GM23248 (cell line): Measurements from ENCODE around the gene APOH. TPM values are rescaled to one million over a fixed set of nuclear protein-coding genes. Genes with fewer than 3 reads are reported as not detected.

Source experiments
- DNase-seq: peaks from one replicate; pipeline ENCODE4 v3.0.0-alpha.2; 2015
- H2AFZ ChIP-seq: fragments of 200-600 bp; sonication (generic); 2 replicates; pipeline ENCODE4 v1.6.1; 2016; ENCODE audit warnings: antibody characterized with exemption
- H3F3A ChIP-seq: fragments of 200-600 bp; sonication (generic); 2 replicates; pipeline ENCODE4 v1.6.1; 2016; ENCODE audit warnings: mild to moderate bottlenecking, antibody characterized with exemption, mixed run types; ENCODE audit not compliant: insufficient read depth
- H3K27ac ChIP-seq: fragments of 200-600 bp; sonication (generic); 2 replicates; pipeline ENCODE4 v1.5.1; 2016; ENCODE audit warnings: mild to moderate bottlenecking
- H3K27me3 ChIP-seq: fragments of 200-600 bp; sonication (generic); replicated peaks from 2 replicates; pipeline ENCODE4 v1.6.1; 2016; ENCODE audit warnings: mild to moderate bottlenecking; ENCODE audit not compliant: insufficient read depth
- H3K36me3 ChIP-seq: fragments of 200-600 bp; sonication (generic); 2 replicates; pipeline ENCODE4 v1.6.1; 2016; ENCODE audit warnings: low read depth, mild to moderate bottlenecking
- H3K4me1 ChIP-seq: fragments of 200-600 bp; sonication (generic); 2 replicates; pipeline ENCODE4 v1.6.1; 2016; ENCODE audit warnings: mild to moderate bottlenecking; ENCODE audit not compliant: insufficient read depth
- H3K4me2 ChIP-seq: fragments of 200-600 bp; sonication (generic); one replicate; pipeline ENCODE4 v1.6.1; 2016; ENCODE audit warnings: mild to moderate bottlenecking; ENCODE audit not compliant: unreplicated experiment
- H3K4me3 ChIP-seq: fragments of 200-600 bp; sonication (generic); 2 replicates; pipeline ENCODE4 v1.5.1; 2016; ENCODE audit warnings: mild to moderate bottlenecking
- H3K79me2 ChIP-seq: fragments of 200-600 bp; sonication (generic); 2 replicates; pipeline ENCODE4 v1.6.1; 2016; ENCODE audit warnings: mild to moderate bottlenecking; ENCODE audit not compliant: insufficient read depth
- H3K9ac ChIP-seq: fragments of 200-600 bp; sonication (generic); 2 replicates; pipeline ENCODE4 v1.6.1; 2016; ENCODE audit warnings: mild to moderate bottlenecking
- H3K9me2 ChIP-seq: fragments of 200-600 bp; sonication (generic); 2 replicates; pipeline ENCODE4 v1.6.1; 2016; ENCODE audit warnings: mixed run types, mild to moderate bottlenecking, moderate library complexity; ENCODE audit not compliant: insufficient read depth
- H3K9me3 ChIP-seq: fragments of 200-600 bp; sonication (generic); one replicate; pipeline ENCODE4 v1.6.1; 2017; ENCODE audit warnings: low read depth
- H4K20me1 ChIP-seq: fragments of 200-600 bp; sonication (generic); 2 replicates; pipeline ENCODE4 v1.6.0; 2016; ENCODE audit not compliant: insufficient read depth
- EZH2 ChIP-seq: fragments of 200-600 bp; sonication (generic); IDR thresholded peaks from 2 replicates; pipeline ENCODE4 v1.6.1; 2018; ENCODE audit warnings: antibody characterized with exemption, mild to moderate bottlenecking; ENCODE audit not compliant: insufficient read depth, poor library complexity, severe bottlenecking
- EZH2phosphoT487 ChIP-seq: fragments of 200-600 bp; sonication (generic); IDR thresholded peaks from 2 replicates; pipeline ENCODE4 v1.6.1; 2018; ENCODE audit warnings: antibody characterized with exemption, moderate library complexity, mild to moderate bottlenecking, low read depth; ENCODE audit not compliant: insufficient read depth
- WGBS, 2 experiments: methylation state at CpG; one replicate each; pipeline ENCODE4 v1.1.6; 2015 to 2017; ENCODE audit warnings: low lambda C conversion rate in 2 of 2, low coverage in 1 of 2; ENCODE audit errors: missing lambda C conversion rate in 2 of 2; 5-methylcytosine and 5-hydroxymethylcytosine counted together
- in situ Hi-C: fragments of 300-500 bp; cut with MboI; formaldehyde crosslinking; loops from 2 replicates; pipeline ENCODE4 v1.15.0; 2020
- polyA plus RNA-seq: library from polyadenylated mRNA; unstranded; fragments of >200 nt; fragmentation: Nextera tagmentation; extraction: Ambion mirVana; gene quantifications from 2 replicates; pipeline ENCODE4 v1.2.1, GENCODE V29; 2016
- total RNA-seq: library from RNA; depleted of rRNA; stranded (reverse); fragments of >200 nt; shearing (Covaris generic); gene quantifications from 2 replicates; pipeline ENCODE4 v1.2.3, GENCODE V29; 2014

APOH gene
- total and polyA plus RNA-seq, 2 experiments from 2014 or later = not detected

DNA sequence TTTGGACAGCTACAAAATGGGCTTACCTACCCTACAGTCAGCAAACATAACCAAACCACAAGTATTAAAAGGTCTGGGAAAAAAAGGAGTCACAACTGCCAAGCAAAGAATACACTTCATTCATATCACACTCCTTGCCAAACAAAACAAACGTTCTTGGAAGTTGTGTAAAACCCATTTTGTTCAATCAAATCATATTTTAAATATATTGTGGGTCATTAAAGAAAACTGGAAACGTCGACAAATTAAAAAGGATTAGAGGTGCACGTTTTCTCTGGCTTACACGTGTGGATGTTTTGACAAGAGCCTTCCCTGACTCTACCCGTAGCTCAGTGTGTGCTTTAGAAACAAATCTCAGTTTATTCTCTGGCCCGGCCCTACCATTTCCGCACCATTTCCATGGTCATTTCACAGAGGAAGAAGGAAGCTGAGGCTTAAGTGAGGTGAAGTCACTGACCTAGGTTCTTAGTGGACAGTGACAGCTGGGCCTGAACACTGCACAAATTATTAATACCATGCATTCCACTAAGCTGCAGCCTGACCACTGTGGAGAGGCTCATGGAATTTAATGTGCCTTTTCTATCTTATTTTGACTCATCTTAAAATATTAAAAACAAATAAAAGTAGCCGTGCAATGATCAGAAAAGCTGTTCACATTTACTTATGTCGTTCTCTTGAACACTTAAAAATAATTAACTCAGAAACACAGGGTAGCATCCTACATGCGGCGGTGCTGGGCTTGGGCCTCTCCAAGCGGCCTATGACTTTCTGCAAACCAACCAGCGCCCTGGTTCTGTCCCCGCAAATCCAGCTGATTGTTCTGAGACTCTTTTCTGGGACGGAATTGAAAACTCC, 38.2 kb downstream of the APOH start:
- Histone ChIP-seq H3K36me3 (no peaks in the 10 kb centered on the region), H3K27ac (peak overlapping the region; percentile 29), H3K27me3 (no peaks in the 10 kb centered on the region), H3K79me2 (peaks cover 13% of the 10 kb centered on the region), H2AFZ (peak overlapping the region; percentile 86), H3K4me2 (peak overlapping the region; percentile 86), H3K9me3 (no peaks in the 10 kb centered on the region), H3K9ac (peak overlapping the region; percentile 85), H4K20me1 (no peaks in the 10 kb centered on the region), H3K9me2 (no peaks in the 10 kb centered on the region), H3K4me1 (peaks cover 12% of the 10 kb centered on the region), H3K4me3 (peak overlapping the region; percentile 79), H3F3A (peaks cover 23% of the 10 kb centered on the region)
- 2% methylated on average over 16 of the region's 16 CpGs for WGBS, 2 experiments
- no peak for TF ChIP-seq EZH2
- TF ChIP-seq EZH2phosphoT487 = no peak
- in situ Hi-C loops = no loop called here
- peak; percentile 70 for DNase-seq

DNA sequence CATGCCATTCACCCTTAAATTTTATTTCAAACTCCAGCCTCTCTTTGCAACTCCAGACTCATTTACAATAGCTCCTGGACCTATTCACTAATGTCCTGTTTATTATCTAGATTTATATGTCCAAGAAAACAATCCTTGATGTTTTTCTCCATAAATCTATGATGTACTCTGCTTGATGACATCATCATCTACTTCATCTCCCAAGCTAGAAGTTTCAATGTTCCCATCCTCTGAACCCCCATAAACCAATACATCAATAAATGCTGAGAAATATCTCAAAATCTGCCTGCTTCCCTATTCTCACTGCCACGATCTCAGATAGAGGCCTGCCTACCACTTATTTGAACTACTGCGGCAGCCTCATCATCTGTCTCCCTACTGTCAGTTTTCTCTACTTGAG, 41.5 kb downstream of the APOH start:
- Histone ChIP-seq H3K9me3 (no peaks in the 10 kb centered on the region), H4K20me1 (no peaks in the 10 kb centered on the region), H2AFZ (no peak overlapping the region), H3K36me3 (no peaks in the 10 kb centered on the region), H3K9me2 (no peaks in the 10 kb centered on the region; the same call in 1 of the 2 replicates), H3K4me2 (no peak overlapping the region), H3K27me3 (no peaks in the 10 kb centered on the region), H3K79me2 (peaks cover 36% of the 10 kb centered on the region), H3K9ac (no peak overlapping the region), H3K4me3 (no peak overlapping the region), H3F3A (peaks cover 16% of the 10 kb centered on the region), H3K4me1 (peaks cover 12% of the 10 kb centered on the region), H3K27ac (no peak overlapping the region)
- no peak for TF ChIP-seq EZH2
- TF ChIP-seq EZH2phosphoT487 = no peak
- no peak for DNase-seq
- in situ Hi-C loops = no loop called here
- WGBS, 2 experiments = 82% methylated on average over 2 of the region's 2 CpGs

DNA sequence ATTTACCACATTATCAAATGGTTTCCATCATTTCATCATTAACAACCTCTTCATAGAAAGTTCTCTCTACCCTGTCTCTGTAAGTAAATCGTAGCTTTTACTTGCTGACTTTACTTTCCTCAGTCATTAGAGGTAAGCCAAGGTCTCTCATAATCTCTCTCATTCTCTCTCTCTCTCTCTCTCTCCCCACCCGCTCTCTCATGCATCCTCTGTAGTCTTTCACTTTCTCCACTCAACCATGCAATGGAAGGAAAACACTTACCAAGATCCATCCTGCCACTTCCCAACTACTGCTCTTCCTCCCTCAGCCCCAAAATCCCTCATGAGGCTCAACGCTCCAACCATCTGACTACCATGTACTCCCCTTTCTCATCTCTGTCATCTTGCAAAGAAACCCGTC, 43.4 kb downstream of the APOH start:
- Histone ChIP-seq H3K27me3 (no peaks in the 10 kb centered on the region), H2AFZ (no peak overlapping the region), H3K27ac (no peak overlapping the region), H3K4me3 (no peak overlapping the region), H3K4me1 (peaks cover 9% of the 10 kb centered on the region), H3K36me3 (peaks cover 4% of the 10 kb centered on the region; the same call in 1 of the 2 replicates), H3K9me2 (no peaks in the 10 kb centered on the region; the same call in 1 of the 2 replicates), H3K4me2 (no peak overlapping the region), H3F3A (peaks cover 7% of the 10 kb centered on the region), H4K20me1 (no peaks in the 10 kb centered on the region), H3K9me3 (no peaks in the 10 kb centered on the region), H3K79me2 (peaks cover 36% of the 10 kb centered on the region), H3K9ac (no peak overlapping the region)
- no peak for TF ChIP-seq EZH2phosphoT487
- no peak for TF ChIP-seq EZH2
- 95 to 96% methylated on average over 4 of the region's 4 CpGs for WGBS, 2 experiments
- no peak for DNase-seq
- in situ Hi-C loops = no loop called here

DNA sequence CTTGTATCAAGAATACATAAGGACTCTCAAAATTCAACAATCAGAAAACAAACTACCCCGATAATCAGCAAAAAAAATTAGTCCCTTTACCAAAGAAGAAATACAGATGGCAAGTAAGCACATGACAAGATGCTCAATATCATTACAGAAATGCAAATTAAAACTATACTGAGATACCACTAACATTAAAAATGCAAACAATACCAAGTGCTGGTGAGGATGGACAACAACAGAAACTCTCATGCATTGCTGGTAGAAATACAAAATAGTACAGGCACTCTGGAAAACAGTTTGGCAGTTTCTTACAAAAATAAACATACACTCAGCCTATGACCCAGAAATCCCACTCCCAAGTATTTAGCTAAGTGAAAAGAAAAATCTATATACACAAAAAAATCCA, 44.8 kb downstream of the APOH start:
- in situ Hi-C loops = no loop called here

More for the DNA sequence above, 44.8 kb downstream of the APOH start:
- Histone ChIP-seq H3K4me2 (no peak overlapping the region), H3F3A (no peaks in the 10 kb centered on the region), H3K4me3 (no peak overlapping the region), H3K27ac (no peak overlapping the region), H3K4me1 (no peaks in the 10 kb centered on the region), H3K9me3 (no peaks in the 10 kb centered on the region), H3K9ac (no peak overlapping the region), H2AFZ (no peak overlapping the region), H4K20me1 (no peaks in the 10 kb centered on the region), H3K79me2 (peaks cover 31% of the 10 kb centered on the region), H3K27me3 (no peaks in the 10 kb centered on the region), H3K36me3 (peaks cover 7% of the 10 kb centered on the region; the same call in 1 of the 2 replicates), H3K9me2 (no peaks in the 10 kb centered on the region; the same call in 1 of the 2 replicates)
- TF ChIP-seq EZH2phosphoT487 (no peak), EZH2 (no peak)
- DNase-seq = no peak
- 84 to 85% methylated on average over 1 of the region's 1 CpG for WGBS, 2 experiments
